Trophoblast cell (in vitro differentiated cells and primary cell): Measurements from ENCODE around the gene TRDN.

Experiments used
- DNase-seq, 2 donors: peaks; one replicate each; pipeline ENCODE4 v3.0.0-alpha.2; 2016
- H2AFZ ChIP-seq: 2 replicates; pipeline ENCODE4 v1.6.1; 2013; ENCODE audit warnings: low read length, moderate library complexity, mild to moderate bottlenecking; ENCODE audit not compliant: insufficient read depth, poor library complexity
- H2AK5ac ChIP-seq: 2 replicates; pipeline ENCODE4 v1.6.1; 2013; ENCODE audit warnings: mild to moderate bottlenecking, low read length
- H2BK120ac ChIP-seq: 2 replicates; pipeline ENCODE4 v1.6.1; 2013; ENCODE audit warnings: low read length, mild to moderate bottlenecking, moderate library complexity; ENCODE audit not compliant: insufficient read depth, poor library complexity
- H2BK12ac ChIP-seq: 2 replicates; pipeline ENCODE4 v1.6.1; 2013; ENCODE audit warnings: mild to moderate bottlenecking, low read length, moderate library complexity
- H2BK5ac ChIP-seq: 2 replicates; pipeline ENCODE4 v1.6.1; 2013; ENCODE audit warnings: low read length, low read depth, moderate library complexity, mild to moderate bottlenecking; ENCODE audit not compliant: poor library complexity
- H3K14ac ChIP-seq: 2 replicates; pipeline ENCODE4 v1.6.1; 2013; ENCODE audit warnings: mild to moderate bottlenecking, low read length
- H3K18ac ChIP-seq: 2 replicates; pipeline ENCODE4 v1.6.1; 2013; ENCODE audit warnings: mild to moderate bottlenecking, low read length
- H3K23ac ChIP-seq: 2 replicates; pipeline ENCODE4 v1.6.1; 2013; ENCODE audit warnings: low read length
- H3K27ac ChIP-seq: 2 replicates; pipeline ENCODE4 v1.5.1; 2013; ENCODE audit warnings: low read depth, mild to moderate bottlenecking, inconsistent platforms, low read length, moderate library complexity
- H3K27me3 ChIP-seq: 2 replicates; pipeline ENCODE4 v1.6.1; 2013; ENCODE audit warnings: inconsistent platforms, mild to moderate bottlenecking, low read length, moderate library complexity; ENCODE audit not compliant: insufficient read depth
- H3K36me3 ChIP-seq, 2 experiments: 1 replicate in 1 of 2; 2 replicates in 1 of 2; pipeline ENCODE4 v1.6.1; 2013; ENCODE audit warnings: low read length in 2 of 2, mild to moderate bottlenecking in 2 of 2, moderate library complexity in 1 of 2; ENCODE audit not compliant: insufficient read depth in 2 of 2, control insufficient read depth in 1 of 2
- H3K4ac ChIP-seq: 2 replicates; pipeline ENCODE4 v1.6.1; 2013; ENCODE audit warnings: low read depth, mild to moderate bottlenecking, low read length, moderate library complexity
- H3K4me1 ChIP-seq, 2 experiments: 1 replicate in 1 of 2; 2 replicates in 1 of 2; pipeline ENCODE4 v1.6.1; 2013; ENCODE audit warnings: low read length in 2 of 2, mild to moderate bottlenecking in 2 of 2, moderate library complexity in 1 of 2; ENCODE audit not compliant: insufficient read depth in 2 of 2, control insufficient read depth in 1 of 2
- H3K4me2 ChIP-seq: 2 replicates; pipeline ENCODE4 v1.6.1; 2013; ENCODE audit warnings: inconsistent platforms, mild to moderate bottlenecking, low read length, moderate library complexity
- H3K4me3 ChIP-seq: 2 replicates; pipeline ENCODE4 v1.5.1; 2013; ENCODE audit warnings: mild to moderate bottlenecking, low read depth, low read length, inconsistent platforms
- H3K79me1 ChIP-seq: one replicate; pipeline ENCODE4 v1.6.1; 2013; ENCODE audit warnings: low read length
- H3K79me2 ChIP-seq: 2 replicates; pipeline ENCODE4 v1.6.1; 2013; ENCODE audit warnings: low read length, mild to moderate bottlenecking; ENCODE audit not compliant: control insufficient read depth, insufficient read depth, poor library complexity
- H3K9ac ChIP-seq: 2 replicates; pipeline ENCODE4 v1.6.1; 2013; ENCODE audit warnings: mild to moderate bottlenecking, low read length
- H3K9me3 ChIP-seq: 2 replicates; pipeline ENCODE4 v1.6.1; 2013; ENCODE audit warnings: low read depth, mild to moderate bottlenecking, control low read depth, inconsistent platforms, low read length; ENCODE audit not compliant: insufficient read depth
- H4K12ac ChIP-seq: 2 replicates; pipeline ENCODE4 v1.6.1; 2013; ENCODE audit warnings: low read depth, mild to moderate bottlenecking, low read length, moderate library complexity
- H4K8ac ChIP-seq: 2 replicates; pipeline ENCODE4 v1.6.1; 2013; ENCODE audit warnings: low read depth, mild to moderate bottlenecking, low read length, moderate library complexity
- H4K91ac ChIP-seq: one replicate; pipeline ENCODE4 v1.6.1; 2013; ENCODE audit warnings: low read depth, mild to moderate bottlenecking, low read length, moderate library complexity
- WGBS: extraction: QIAGEN DNeasy Blood & Tissue Kit; methylation state at CpG from one replicate; pipeline ENCODE4 v1.1.7; 2013; ENCODE audit warnings: missing lambda C conversion rate; ENCODE audit not compliant: insufficient read length, insufficient coverage; ENCODE audit errors: extremely low coverage; 5-methylcytosine and 5-hydroxymethylcytosine counted together

Gene TRDN

DNA sequence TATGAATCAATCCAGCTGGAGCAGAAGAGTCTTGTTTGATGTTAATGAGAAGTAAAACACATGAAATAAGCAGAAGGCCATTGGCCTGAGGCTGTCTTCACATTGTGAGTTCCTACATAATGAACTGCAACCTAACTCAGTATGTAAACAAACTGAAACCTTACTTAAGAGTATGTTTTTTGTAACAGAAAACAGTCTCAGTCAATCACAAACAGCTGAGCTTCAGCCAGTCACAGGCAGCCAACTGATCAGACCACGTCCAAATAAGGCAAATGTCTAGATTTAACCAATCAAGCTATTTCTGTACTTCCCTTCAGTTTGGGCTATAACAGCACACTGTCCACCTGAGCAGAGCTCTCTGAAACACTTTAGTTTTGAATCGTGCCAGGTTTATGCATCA, 234.7 kb downstream of the TRDN start:
- H3K27ac ChIP-seq = no peak overlapping the region

DNA sequence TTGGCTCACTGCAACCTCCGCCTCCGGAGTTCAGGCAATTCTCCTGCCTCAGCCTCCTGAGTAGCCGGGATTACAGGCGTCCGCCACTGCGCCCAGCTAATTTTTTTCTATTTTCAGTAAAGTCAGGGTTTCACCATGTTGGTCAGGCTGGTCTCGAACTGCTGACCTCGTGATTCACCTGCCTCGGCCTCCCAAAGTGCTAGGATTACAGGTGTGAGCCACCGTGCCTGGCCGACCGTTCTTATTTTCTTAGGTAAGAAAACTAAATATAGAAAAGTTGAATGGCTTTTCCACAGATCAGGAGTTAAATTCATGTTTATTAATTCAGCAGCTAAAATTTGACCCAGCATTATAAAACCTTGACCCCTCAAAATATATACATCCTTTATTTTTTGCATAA, 238.7 kb downstream of the TRDN start:
- H2BK5ac ChIP-seq = no peak overlapping the region
- no peaks in the 10 kb centered on the region for H3K79me1 ChIP-seq
- H3K36me3 ChIP-seq = no peaks in the 10 kb centered on the region
- no peak overlapping the region for H3K14ac ChIP-seq
- H3K9me3 ChIP-seq = no peaks in the 10 kb centered on the region
- no peak overlapping the region for H4K8ac ChIP-seq
- no peak overlapping the region for H4K12ac ChIP-seq
- no peak overlapping the region for H4K91ac ChIP-seq
- no peaks in the 10 kb centered on the region for H3K27me3 ChIP-seq
- no peak overlapping the region for H2AFZ ChIP-seq
- H3K23ac ChIP-seq = no peak overlapping the region
- H2BK12ac ChIP-seq = no peak overlapping the region
- H3K27ac ChIP-seq = no peak overlapping the region
- no peak overlapping the region for H3K4me3 ChIP-seq
- no peak overlapping the region for H3K18ac ChIP-seq
- WGBS = no CpG with 5 or more reads among the region's 12 CpGs
- H3K9ac ChIP-seq = no peak overlapping the region
- no peaks in the 10 kb centered on the region for H3K79me2 ChIP-seq
- H3K4ac ChIP-seq = no peak overlapping the region
- H3K4me1 ChIP-seq = no peaks in the 10 kb centered on the region
- H2AK5ac ChIP-seq = no peak overlapping the region
- no peak for DNase-seq
- H2BK120ac ChIP-seq = no peak overlapping the region
- no peak overlapping the region for H3K4me2 ChIP-seq

More for the DNA sequence above, 234.7 kb downstream of the TRDN start:
- Histone ChIP-seq H2BK120ac (no peak overlapping the region), H3K9me3 (no peaks in the 10 kb centered on the region), H2BK5ac (no peak overlapping the region), H3K18ac (no peak overlapping the region), H4K8ac (no peak overlapping the region), H3K36me3 (no peaks in the 10 kb centered on the region), H3K4ac (no peak overlapping the region), H3K14ac (no peak overlapping the region), H3K27me3 (no peaks in the 10 kb centered on the region), H2AFZ (no peak overlapping the region), H3K4me1 (no peaks in the 10 kb centered on the region), H3K9ac (no peak overlapping the region), H2BK12ac (no peak overlapping the region), H3K79me2 (no peaks in the 10 kb centered on the region), H3K4me2 (no peak overlapping the region), H3K4me3 (no peak overlapping the region), H2AK5ac (no peak overlapping the region), H4K12ac (no peak overlapping the region), H3K79me1 (no peaks in the 10 kb centered on the region), H3K23ac (no peak overlapping the region), H4K91ac (no peak overlapping the region)
- DNase-seq = no peak
- no CpG with 5 or more reads among the region's 2 CpGs for WGBS

DNA sequence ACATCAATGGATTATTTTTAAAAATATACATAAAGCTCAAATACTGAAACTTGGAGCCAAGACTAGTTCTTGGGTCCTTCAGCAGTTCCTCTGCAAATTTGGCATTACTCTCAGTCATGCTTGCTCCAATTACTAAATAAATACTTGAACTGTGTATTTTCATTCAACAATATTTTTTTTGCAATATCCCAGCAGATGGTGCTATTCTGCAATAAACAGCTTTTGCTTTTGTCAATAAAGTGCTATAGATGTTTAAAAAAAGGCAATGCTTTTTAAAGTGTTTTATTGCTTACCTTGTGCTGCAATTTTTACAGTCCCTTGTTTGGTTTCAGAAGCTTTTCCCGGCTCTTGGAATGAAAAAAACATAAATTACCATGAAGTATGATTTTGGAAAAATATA, 243.4 kb downstream of the TRDN start:
- no CpG with 5 or more reads among the region's 1 CpG for WGBS

GRCh38 chr6:123383718-123384117, 253.0 kb downstream of the TRDN start:
- Histone ChIP-seq H2BK12ac (no peak overlapping the region), H4K12ac (no peak overlapping the region), H4K8ac (no peak overlapping the region), H3K27ac (no peak overlapping the region), H2BK120ac (no peak overlapping the region), H3K79me2 (no peaks in the 10 kb centered on the region), H4K91ac (no peak overlapping the region), H3K4me1 (no peaks in the 10 kb centered on the region), H3K9me3 (no peaks in the 10 kb centered on the region), H3K9ac (no peak overlapping the region), H3K4me3 (no peak overlapping the region), H3K23ac (no peak overlapping the region), H3K79me1 (no peaks in the 10 kb centered on the region), H2BK5ac (no peak overlapping the region), H3K14ac (no peak overlapping the region), H3K36me3 (no peaks in the 10 kb centered on the region), H2AK5ac (no peak overlapping the region), H2AFZ (no peak overlapping the region), H3K18ac (no peak overlapping the region), H3K4me2 (no peak overlapping the region), H3K27me3 (no peaks in the 10 kb centered on the region), H3K4ac (no peak overlapping the region)
- no CpG with 5 or more reads among the region's 2 CpGs for WGBS
- DNase-seq = no peak

More for the DNA sequence above, 243.4 kb downstream of the TRDN start:
- no peaks in the 10 kb centered on the region for H3K27me3 ChIP-seq
- no peak overlapping the region for H3K27ac ChIP-seq
- H3K9me3 ChIP-seq = no peaks in the 10 kb centered on the region
- H3K9ac ChIP-seq = no peak overlapping the region
- H2BK5ac ChIP-seq = no peak overlapping the region
- H3K36me3 ChIP-seq = no peaks in the 10 kb centered on the region
- H2AK5ac ChIP-seq = no peak overlapping the region
- H3K4me3 ChIP-seq = no peak overlapping the region
- no peak overlapping the region for H3K4me2 ChIP-seq
- H3K23ac ChIP-seq = no peak overlapping the region
- H4K91ac ChIP-seq = no peak overlapping the region
- DNase-seq = peak in 1 of 2 donors; percentile 38
- H4K8ac ChIP-seq = no peak overlapping the region
- no peaks in the 10 kb centered on the region for H3K4me1 ChIP-seq
- H2AFZ ChIP-seq = no peak overlapping the region
- H2BK120ac ChIP-seq = no peak overlapping the region
- H3K79me1 ChIP-seq = no peaks in the 10 kb centered on the region
- no peak overlapping the region for H2BK12ac ChIP-seq
- H3K79me2 ChIP-seq = no peaks in the 10 kb centered on the region
- no peak overlapping the region for H3K4ac ChIP-seq
- no peak overlapping the region for H4K12ac ChIP-seq
- no peak overlapping the region for H3K14ac ChIP-seq
- no peak overlapping the region for H3K18ac ChIP-seq
